ENCODE results near the gene STIP1.

Gene STIP1

DNA sequence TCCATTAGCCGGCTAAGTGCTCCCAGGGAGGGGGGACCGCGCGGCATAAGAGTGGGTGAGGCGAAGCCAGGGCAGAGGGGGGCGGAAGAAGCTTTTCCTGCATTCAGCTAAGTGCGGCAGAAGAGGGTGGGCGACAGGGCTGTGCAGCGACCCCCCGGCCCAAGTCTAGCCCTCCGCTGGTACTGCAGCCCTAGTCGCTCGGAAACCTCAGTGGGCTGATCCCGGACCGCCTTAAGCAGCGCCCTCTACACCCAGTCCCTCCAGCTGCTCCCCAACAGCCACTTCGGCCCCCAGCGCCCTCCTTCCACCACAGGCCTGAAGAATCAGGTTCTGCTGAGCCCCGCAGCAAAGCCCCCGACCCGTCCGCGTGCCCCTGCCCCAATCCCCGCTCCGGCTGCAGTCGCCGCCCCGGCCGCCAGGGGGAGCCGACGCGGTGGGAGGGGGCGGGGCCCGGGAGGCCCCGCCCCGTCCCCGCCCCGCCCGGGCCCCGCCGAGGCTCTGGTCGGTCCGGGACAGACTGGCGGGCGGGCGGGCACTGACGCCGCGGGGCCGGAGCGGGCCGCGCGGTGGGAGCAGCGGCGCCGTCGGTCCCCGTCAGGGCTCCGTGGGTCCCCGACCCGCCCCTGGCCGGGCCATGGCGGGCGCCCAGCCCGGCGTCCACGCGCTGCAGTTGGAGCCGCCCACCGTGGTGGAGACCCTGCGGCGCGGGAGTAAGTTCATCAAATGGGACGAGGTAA, 65.2 kb downstream of the STIP1 start, which contains the start of gene PLCB3:
TSS of gene PLCB3 (plus strand) at position 515 of the 737 bp plus-strand sequence. CDS start at position 635, 120 bp downstream.
- DNase-seq = peak in 8 of 14 donors; percentile 19 to 80 (median 43)

DNA sequence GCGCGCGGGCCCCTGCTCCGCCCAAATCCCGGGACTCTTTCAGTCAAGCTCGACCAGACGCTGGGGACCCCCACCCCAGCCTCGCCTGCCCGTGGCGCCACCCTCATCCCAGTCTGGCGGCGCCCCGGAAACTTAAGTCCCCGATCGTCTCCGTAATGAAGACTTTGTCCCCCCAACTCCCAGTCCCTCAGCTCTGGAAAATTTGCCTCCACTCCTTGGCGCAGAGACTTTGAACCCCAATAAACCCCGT, 65.7 kb downstream of the STIP1 start:
- no peak for DNase-seq

DNA sequence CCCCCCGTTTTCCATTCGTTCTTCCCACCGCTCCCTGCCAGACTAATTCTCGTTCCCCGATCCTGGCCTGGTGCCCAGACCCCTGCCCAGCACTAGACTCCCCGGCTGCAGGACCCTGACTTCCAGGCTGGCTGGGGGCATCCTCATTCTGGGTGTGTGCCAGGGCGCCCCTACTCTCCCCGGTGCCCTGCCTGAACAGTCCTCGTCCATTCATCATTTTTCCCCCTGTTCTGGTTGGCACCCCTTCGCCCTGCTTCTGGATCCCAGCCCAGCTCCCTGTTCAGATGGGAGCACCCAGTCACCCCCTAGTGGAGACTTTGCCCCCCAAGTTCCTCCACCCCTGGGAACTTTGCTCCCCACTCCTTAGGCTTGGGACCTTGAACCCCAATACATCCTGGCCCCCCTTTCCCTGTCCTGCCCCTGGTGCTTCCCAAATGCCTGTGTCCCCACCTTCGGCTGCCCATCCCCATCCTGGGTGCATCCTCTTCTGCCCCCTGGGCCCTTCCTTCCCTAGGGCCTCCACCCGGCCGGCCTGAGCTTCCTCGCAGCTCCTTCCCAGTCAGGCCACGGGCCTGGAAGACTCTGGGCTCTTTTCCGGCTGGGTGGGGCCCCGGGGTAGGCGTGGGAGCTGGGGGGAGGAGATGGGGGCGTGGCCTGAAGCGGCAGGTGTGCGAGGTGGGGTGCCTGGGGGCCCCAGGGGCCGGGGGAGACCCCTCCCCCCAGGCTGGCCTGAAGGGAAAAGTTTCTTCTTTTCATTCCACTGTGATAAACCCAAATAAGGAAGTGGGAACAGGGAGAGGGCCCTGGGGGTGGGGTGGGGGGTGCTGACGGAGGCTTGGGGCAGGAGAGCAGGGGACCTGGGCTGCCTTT, 66.3 kb downstream of the STIP1 start:
- no peak for DNase-seq

DNA sequence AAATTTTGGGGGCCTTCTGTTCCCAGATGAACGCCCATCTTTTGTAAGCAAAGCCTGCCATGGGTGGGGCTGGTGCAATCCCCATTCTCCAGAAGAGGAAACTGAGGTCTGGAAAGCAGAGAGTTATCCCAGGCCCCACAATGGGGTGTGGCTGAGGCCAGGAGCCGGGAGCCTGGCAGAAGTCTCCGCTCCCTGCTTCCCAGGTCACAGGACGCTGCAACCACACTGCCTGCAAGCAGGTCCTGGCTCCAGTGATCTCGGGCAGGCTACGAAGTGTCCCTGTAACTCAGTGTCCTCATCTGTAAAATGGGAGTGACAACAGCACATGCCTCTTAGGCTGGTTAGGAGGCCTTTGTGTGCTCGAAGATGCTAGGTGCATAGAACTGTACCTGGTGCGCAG, 67.1 kb downstream of the STIP1 start:
- no peak for DNase-seq

DNA sequence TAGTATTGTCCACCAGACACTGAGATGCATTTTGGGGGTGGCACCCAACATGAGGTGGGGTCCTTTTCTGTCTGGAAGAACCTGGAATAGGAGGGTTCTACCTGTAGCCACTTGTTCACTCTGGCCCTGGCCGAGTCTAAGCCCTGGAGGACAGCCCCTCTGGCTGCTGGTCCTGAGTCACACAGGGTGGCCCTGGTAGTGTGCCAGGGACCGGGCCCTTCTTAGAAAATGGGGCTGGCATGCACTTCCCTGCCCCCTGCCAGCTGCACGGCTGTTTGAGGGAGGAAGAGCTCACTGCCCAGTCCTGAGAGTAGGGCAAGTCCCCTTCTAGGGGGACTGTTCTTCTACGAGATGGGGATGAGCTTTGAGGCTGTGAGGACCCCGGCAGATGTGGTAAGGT, 67.5 kb downstream of the STIP1 start:
- DNase-seq = peak in 9 of 14 donors; percentile 28 to 80 (median 53)

All from C1 segment of cervical spinal cord (tissue), 14 donors.